Heart right ventricle (tissue), 16 donors: ENCODE data around the gene DIS3. TPM values are rescaled to one million over a fixed set of nuclear protein-coding genes. Genes with fewer than 3 reads are reported as not detected.
"Not testable (repeated sequence)": the region's sequence is repeated elsewhere in the genome, so short reads cannot be mapped to it uniquely, and the experiment has no call there.

Source experiments
- ATAC-seq, 8 donors: fragments of 200-7000 bp; cut with Tn5 transposase; one replicate each; pipeline ENCODE4 v1.9.1; 2020; ENCODE audit warnings: mild to moderate bottlenecking in 8 of 8, moderate library complexity in 8 of 8, moderate number of reproducible peaks in 1 of 8
- DNase-seq, 2 donors: peaks; one replicate each; pipeline ENCODE4 v3.0.0-alpha.2; 2020
- H3K27ac ChIP-seq, 10 donors: fragments of 200-600 bp; sonication (generic) in 2 of 10; one replicate each; pipeline versions ENCODE4 v1.5.0 to v1.8.0; 2020 to 2022; ENCODE audit warnings: mild to moderate bottlenecking in 3 of 10
- H3K27me3 ChIP-seq, 7 donors: fragments of 200-600 bp; one replicate each; pipeline ENCODE4 v1.8.0; 2021 to 2022; ENCODE audit warnings: mild to moderate bottlenecking in 2 of 7
- H3K36me3 ChIP-seq, 9 donors: fragments of 200-600 bp; sonication (generic) in 1 of 9; one replicate each; pipeline versions ENCODE4 v1.5.0 to v1.8.0; 2020 to 2022; ENCODE audit warnings: mild to moderate bottlenecking in 2 of 9
- H3K4me1 ChIP-seq, 9 donors: fragments of 200-600 bp; sonication (generic) in 1 of 9; one replicate each; pipeline versions ENCODE4 v1.5.0 to v1.8.0; 2020 to 2022; ENCODE audit warnings: mild to moderate bottlenecking in 4 of 9
- H3K4me3 ChIP-seq, 10 donors: fragments of 200-600 bp; sonication (generic) in 2 of 10; one replicate each; pipeline versions ENCODE4 v1.5.0 to v1.8.0; 2020 to 2022; ENCODE audit warnings: mild to moderate bottlenecking in 7 of 10, moderate library complexity in 2 of 10
- H3K9me3 ChIP-seq, 11 donors: fragments of 200-600 bp in 10 of 11; sonication (generic) in 2 of 11; one replicate each; pipeline versions ENCODE4 v1.5.0 to v1.8.0; 2013 to 2022; ENCODE audit warnings: mild to moderate bottlenecking in 2 of 11, control low read depth in 1 of 11, moderate library complexity in 1 of 11
- CTCF ChIP-seq, 9 donors: fragments of 200-600 bp; sonication (generic) in 2 of 9; IDR thresholded peaks; one replicate each; pipeline versions ENCODE4 v1.5.0 to v1.8.0; 2021 to 2022; ENCODE audit warnings: antibody characterized with exemption in 9 of 9, mild to moderate bottlenecking in 5 of 9, moderate library complexity in 1 of 9
- WGBS, 2 donors: extraction: QIAGEN DNeasy Blood & Tissue Kit; methylation state at CpG; one replicate each; pipeline ENCODE4 v1.1.7; 2013; ENCODE audit warnings: inconsistent platforms in 1 of 2; 5-methylcytosine and 5-hydroxymethylcytosine counted together
- intact Hi-C, 10 donors: fragments of 100-400 bp; cut with DNase I; formaldehyde crosslinking; loops; one replicate each; pipeline versions ENCODE4 v1.11.1 to v1.14.2; 2022
- polyA plus RNA-seq, 2 donors: library from polyadenylated mRNA; stranded (reverse); fragments of 200-250 nt; gene quantifications; one replicate each; pipeline ENCODE4 v1.2.3, GENCODE V29; 2013
- total RNA-seq, 10 donors: library from RNA; stranded (reverse); fragmentation: NEBNext Ultra II Directional in 3 of 10; extraction: Animal tissue kit (Norgen Biotek cat#: 25700) in 3 of 10; gene quantifications; one replicate each; pipeline versions ENCODE4 v1.2.1 to v1.2.4, GENCODE V29; 2021 to 2023
- donor health status: Arrhythmogenic right ventricular cardiomyopathy.
- donor health status: ischemic (EF 13 %, LVEDD 7.1; RV severe dilation, severe dysfunction).
- donor health status: healthy with polysubstance abuse.
- donor health status: DM: no; HTN: yes; CAD: no.
- donor health status: DM: no; HTN: no; CAD: no.
- donor health status: ischemic (EF 25% LVEDD 6.9; RV normal size, moderate dysfunction).
- donor health status: ischemic (EF 25% LVEDD 5.7; RV mildly dilated, moderate dysfunction).
- donor health status: healthy.
- donor health status: DM: yes; HTN: yes; CAD: no.
- donor health status: Ischemic cardiomyopathy.
- donor health status: ischemic (EF 35%, LVEDD 5.7; RV mildly dilated, moderate dysfunction).
- donor health status: nonischemic (EF 11% LVEDD 7.7; RV severe dilation, severe dysfunction).
- donor health status: DM: yes; HTN: yes; CAD: no.
- donor health status: PGD.
- donor health status: ischemic (EF 29% LVEDD 5.4; RV normal size, mild dysfunction).
- donor health status: nonischemic (EF 23%, LVEDD 6.1; RV moderate dilation, normal function).

Gene DIS3
- total and polyA plus RNA-seq, 12 donors, result 5.9 to 19.6 (median 17.0) TPM

DNA sequence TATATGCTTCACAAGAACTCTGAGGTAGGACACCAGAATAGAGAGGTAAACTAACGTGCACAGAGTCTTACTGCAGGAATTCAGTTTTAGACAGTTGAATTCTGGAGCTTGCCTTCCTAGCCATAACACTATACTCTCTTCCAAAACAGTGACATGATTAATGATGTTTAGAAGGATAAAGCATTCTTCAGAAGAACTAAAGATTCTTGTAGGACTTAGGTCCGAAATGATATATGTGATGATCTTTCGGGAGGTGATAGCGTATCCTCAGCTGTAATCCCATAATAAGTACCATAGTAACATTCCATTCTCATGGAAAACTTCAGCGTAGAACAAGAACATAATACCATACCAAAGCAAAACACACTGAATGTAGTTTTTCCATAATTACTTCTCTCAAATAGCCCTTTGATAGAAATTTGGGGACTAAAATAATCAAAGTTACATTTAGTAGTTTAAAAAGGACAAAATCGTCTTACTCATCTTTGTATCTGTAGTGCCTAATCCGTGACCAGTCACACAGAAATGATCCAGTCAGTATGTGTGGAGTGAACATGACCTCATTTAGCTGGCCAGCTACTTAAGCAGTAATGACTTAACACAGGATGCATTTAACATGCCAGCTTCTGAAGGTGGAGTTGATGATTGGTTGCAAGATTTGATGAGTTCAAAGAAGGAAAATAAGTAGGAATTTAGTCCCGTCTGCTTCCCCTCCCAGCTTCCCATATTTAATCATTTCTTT, 38.6 kb upstream of the DIS3 start:
- Histone ChIP-seq H3K4me3 (no peak overlapping the region), H3K27ac (no peak overlapping the region), H3K27me3 (no peaks in the 10 kb centered on the region), H3K4me1 (no peaks in the 10 kb centered on the region), H3K36me3 (peaks cover 0 to 57% (median 4%) of the 10 kb centered on the region in 9 donors), H3K9me3 (no peaks in the 10 kb centered on the region)
- intact Hi-C loops, result no loop called here
- no peak for DNase-seq
- WGBS, 2 donors, result 86 to 88% methylated on average over 8 of the region's 8 CpGs
- ATAC-seq, result peak in 1 of 8 donors; percentile 48
- TF ChIP-seq CTCF (IDR thresholded peaks at IDR 0.05), result no peak

DNA sequence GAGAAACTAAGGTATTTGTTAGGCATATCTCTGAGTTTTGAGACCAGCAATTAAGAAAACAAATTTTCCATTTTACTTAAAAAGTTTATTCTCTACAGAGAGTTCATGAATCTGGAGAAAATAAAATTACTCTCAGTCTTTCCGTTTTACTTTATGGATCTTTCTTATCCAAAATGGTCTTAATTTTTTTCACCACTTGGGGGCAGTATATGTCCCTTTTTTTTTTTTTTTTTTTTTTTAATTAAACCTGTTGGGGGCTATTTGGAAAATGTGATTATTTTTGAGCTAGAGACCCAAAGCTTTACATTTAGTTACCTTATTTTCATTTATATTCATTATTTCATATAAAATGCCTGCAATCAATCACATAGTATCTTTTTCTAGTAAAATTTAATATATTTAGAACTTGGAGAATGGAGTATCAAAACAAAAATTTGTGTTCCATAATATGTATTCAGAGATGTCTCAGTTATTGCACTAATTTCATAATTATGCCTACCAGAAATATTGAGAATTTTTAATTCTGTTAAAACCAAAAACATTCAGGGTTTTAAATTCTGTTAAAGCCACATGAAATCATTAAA, 27.3 kb upstream of the DIS3 start:
- DNase-seq (no peak), ATAC-seq (no peak)
- Histone ChIP-seq H3K36me3 (peaks cover 0 to 61% (median 0%) of the 10 kb centered on the region in 9 donors), H3K27me3 (no peaks in the 10 kb centered on the region), H3K4me3 (no peak overlapping the region), H3K9me3 (peaks cover 0 to 6% (median 0%) of the 10 kb centered on the region in 11 donors), H3K4me1 (no peaks in the 10 kb centered on the region), H3K27ac (no peak overlapping the region)
- WGBS, 2 donors, result 14 to 17% methylated on average over 1 of the region's 1 CpG
- peak; percentile 53 to 75 (median 71) for TF ChIP-seq CTCF (IDR thresholded peaks at IDR 0.05)
- intact Hi-C loops, result loop anchor here in 3 of 10 donors (10.0 kb wide), 2 partner anchors 896 to 906 kb away; no protein-coding TSS in a partner anchor

- H3K4me3 ChIP-seq, result not testable (repeated sequence)
Measured at GRCh38 chr13:72806514-72806913, 24.8 kb upstream of the DIS3 start.

GRCh38 chr13:72805676-72806346, 24.1 kb upstream of the DIS3 start:
- Histone ChIP-seq H3K4me3 (no peak overlapping the region), H3K27me3 (no peaks in the 10 kb centered on the region), H3K9me3 (peaks cover 0 to 6% (median 0%) of the 10 kb centered on the region in 11 donors), H3K27ac (no peak overlapping the region), H3K36me3 (peaks cover 0 to 60% (median 0%) of the 10 kb centered on the region in 9 donors), H3K4me1 (no peaks in the 10 kb centered on the region)
- DNase-seq (no peak), ATAC-seq (no peak)
- whole genome bisulfite sequencing, 2 donors, result 98 to 100% methylated on average over 1 of the region's 1 CpG
- TF ChIP-seq CTCF (IDR thresholded peaks at IDR 0.05), result no peak
- intact Hi-C loops, result loop anchor here in 3 of 10 donors (10.0 kb wide), 2 partner anchors 899 to 909 kb away; no protein-coding TSS in a partner anchor

More at GRCh38 chr13:72806514-72806913, 24.8 kb upstream of the DIS3 start:
- intact Hi-C loops, result loop anchor here in 3 of 10 donors (10.0 kb wide), 2 partner anchors 898 to 908 kb away; no protein-coding TSS in a partner anchor
- ATAC-seq, DNase-seq, H3K27ac ChIP-seq, H3K9me3 ChIP-seq, H3K4me1 ChIP-seq, H3K27me3 ChIP-seq: not testable (repeated sequence)
- 100% methylated on average over 1 of the region's 1 CpG for WGBS, 2 donors
- H3K36me3 ChIP-seq, result peaks cover 0 to 53% (median 0%) of the 10 kb centered on the region in 9 donors
